KBM-7 (cell line): Measurements from ENCODE around the gene RPS6KC1.

Experiments
- DNase-seq: peaks from one replicate; pipeline ENCODE4 v3.0.0-alpha.2; 2015
- in situ Hi-C: fragments of 300-500 bp; cut with MboI; formaldehyde crosslinking; loops from 2 replicates; pipeline ENCODE4 v1.14.3; 2020; ENCODE audit warnings: low sequenced_read_pairs, low pct_unique_long_range_greater_than_20kb, mixed read lengths

The RPS6KC1 gene

DNA sequence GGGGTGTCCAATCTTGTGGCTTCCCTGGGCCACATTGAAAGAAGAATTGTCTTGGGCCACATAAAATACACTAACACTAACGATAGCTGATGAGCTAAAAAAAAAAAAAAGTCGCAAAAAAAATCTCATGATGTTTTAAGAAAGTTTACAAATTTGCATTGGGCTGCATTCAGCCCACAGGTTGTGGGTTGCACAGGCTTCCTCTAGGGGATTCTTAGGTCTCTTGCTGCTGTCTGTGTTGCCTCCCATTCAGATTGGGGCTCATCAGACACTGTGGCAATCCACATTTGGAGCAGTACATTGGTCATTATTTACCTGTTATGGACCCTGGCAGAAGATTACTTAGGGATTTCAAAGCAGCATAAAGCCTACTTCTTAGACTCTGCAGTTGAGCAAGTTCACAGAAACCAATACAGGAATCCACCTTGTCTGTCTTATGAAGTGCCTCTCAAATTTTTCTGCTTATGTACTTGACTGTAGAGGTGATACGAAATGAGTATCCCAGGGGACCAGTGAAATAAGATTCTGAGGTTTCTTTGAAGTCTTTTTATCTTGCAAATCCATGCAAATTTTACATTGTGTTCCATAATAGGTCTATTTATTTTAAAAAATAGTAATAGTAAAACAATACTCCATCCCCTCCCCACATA lies 205.5 kb downstream of the RPS6KC1 start:
- DNase-seq: no peak
- in situ Hi-C loops: no loop called here

DNA sequence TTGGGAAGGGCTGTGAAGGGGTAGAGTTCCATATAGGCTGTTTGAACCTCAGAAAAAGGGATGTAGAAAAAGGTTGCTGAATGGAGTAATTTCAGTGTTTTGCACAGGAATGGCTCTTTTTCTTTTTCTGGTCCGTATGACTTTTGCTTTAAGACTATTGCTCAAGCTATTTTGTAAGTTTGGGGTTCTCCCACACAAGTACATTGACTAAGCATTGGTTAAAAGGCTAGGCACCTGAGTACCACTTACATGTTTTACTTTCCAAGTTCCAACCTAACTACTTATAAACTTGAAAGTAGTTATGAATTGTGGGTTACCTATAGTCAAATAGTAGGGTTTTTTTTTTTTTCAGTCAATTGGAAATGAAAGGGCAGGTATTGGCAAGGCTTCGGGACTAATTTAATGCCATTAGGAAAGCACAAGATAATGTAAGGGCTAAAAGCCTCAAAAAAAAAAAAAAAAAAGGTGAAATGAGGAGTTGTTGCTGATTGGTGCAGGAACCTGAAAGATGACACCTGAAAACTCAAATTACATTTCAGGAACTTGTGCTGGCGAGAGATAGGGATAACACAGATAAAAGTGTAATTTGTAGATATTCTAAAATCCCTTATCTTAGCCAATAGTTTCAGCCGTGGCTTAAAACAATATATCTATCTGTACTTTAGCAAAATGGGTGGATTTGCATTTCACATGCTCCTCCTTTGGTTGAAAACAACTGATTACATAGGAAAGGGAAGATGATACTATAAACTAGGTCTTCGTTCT lies 209.5 kb downstream of the RPS6KC1 start:
- DNase-seq: peak; percentile 1
- in situ Hi-C loops: no loop called here

DNA sequence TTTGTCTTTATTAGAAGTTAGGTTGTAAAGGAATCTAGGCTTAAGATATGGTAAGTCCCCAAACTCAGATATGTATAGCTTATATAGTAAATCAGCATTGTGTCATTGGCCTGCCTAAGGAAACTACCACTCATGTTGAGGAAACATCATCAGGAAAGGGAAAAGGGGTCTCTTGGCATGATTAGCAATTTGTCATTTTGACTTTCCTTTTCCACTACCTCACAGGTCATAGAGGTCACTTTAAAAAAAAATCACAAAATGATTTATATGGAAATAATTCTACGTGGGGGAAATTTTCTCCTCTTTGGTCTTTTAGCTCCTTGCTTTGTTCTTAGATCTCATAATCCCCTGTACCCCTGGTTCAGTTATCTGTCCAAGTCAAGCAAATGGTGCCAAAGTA lies 213.5 kb downstream of the RPS6KC1 start:
- DNase-seq: no peak
- in situ Hi-C loops: no loop called here

DNA sequence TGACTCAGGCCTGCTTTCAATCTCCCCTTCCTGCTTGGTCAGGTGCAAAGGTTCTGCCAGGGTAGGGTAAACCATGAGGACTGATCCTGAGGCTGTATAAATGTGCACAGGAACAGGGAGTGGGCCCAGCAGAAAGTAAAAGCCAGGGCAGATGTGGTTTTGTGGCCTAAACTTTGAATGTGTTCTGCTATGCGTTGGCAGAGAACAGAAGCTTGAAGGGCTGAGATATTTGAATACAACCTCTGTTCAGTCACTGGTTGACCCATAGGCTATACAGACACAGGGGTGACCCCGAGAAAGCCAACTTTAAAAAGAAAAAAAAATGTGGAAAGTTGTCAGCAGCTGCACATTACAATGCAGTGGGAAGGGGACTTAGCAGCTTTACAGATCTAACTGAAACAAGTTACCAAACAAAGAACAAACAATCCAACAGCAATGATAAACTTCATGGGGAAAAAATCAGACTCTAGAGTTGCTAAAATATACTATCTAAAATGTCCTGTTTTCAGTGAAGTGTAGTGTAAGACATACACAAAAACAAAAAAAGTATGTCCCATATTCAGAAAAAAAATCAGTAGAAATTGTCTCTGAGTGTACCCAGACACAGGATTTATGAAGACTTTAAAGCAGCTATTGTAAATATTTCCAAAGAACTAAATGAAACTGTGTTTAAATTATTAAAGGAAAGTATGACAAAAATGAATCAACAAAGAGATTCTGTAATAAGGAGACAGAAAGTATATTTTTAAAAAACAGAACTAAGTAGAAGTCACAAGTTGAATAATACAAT lies 216.1 kb downstream of the RPS6KC1 start:
- in situ Hi-C loops: no loop called here
- no peak for DNase-seq

DNA sequence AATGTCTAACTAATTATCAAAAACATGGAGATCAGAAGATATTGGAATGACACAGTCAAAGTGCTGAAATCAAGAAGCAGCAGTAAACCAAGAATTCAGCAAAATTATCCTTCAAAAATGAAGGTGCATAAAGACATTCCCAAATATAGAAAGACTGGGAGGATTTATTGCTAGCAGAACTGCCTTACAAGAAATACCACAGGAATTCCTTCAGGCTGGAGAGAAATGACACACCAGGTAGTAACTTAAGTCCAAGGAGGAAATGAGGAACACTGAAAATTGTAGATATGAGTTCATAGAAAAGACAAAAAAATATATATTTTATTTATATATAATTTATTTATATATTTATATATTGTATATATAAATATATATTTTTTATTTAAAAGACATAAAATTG lies 217.2 kb downstream of the RPS6KC1 start:
- in situ Hi-C loops: no loop called here
- DNase-seq: no peak

DNA sequence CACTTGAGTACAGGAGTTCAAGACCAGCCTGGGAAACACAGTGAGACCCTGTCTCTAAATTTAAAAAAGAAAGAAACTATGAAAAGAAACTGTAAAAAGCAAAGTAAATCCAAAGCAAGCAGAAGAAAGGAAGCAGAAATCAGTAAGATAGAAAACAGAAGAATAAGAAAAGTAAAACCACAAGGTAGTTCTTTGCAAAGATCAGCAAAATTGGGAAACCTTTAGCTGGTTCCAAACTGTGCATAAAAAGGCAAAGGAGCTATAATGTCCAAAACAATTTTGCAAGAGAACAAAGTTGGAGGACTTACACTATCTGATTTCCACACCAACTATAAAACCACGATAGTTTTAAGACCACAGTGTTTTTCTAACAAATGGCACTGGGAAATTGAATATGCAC lies 218.8 kb downstream of the RPS6KC1 start:
- no peak for DNase-seq
- in situ Hi-C loops: no loop called here

DNA sequence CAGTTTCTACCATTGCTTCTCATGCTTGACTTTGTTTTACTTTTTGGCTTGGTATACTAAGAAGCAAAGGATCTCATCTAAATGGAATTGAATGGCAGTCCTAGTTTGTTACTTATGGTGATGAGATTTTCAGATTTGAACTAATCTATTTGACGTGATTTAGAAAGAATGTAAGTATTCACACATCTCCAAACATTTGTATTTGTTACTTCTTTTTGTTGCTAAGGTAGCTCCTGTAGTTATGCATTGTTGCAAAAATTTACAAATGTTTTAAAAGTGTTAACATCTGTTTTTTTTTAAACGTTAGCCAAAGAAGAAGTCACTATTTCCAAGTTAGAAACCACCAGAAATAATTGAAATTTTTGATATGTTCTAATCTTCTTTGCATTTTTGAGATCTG lies 222.5 kb downstream of the RPS6KC1 start:
- in situ Hi-C loops: no loop called here
- DNase-seq: no peak

DNA sequence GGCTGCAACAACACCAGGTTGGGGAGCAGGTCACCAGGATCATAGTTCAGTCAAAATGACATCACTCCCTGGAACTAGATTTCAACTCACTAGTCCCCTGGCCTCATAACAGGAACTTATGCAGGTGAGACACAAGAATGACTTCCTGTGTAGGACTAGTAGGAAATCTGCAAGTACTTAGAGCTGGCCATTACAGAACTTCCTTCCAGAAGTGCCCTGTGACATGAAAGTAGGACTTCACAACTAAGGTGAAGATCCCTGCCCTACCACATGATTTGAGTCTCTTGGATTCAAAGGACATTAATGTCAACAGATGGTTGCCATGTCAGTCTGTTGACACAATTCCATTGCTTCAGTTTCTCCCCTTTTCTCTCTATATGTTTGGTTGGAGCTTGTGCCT lies 223.1 kb downstream of the RPS6KC1 start:
- in situ Hi-C loops: no loop called here
- DNase-seq: peak; percentile 3

DNA sequence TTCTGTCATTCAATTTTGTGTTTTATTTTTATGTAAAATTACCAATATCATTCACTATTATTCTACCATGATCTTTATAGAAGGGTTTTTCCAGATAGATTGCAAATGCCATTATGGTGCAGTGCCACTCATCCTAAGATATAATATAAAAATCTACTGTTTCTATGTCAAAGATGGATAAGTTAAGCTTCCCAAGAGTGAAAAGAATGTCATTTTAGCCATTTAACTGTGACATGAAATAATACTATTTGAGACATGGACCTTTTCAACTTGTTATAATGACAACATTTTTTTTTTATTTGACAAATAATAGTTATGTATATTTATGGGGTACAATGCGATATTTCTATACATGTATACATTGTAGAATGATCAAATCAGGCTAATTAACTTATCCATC lies 224.3 kb downstream of the RPS6KC1 start:
- in situ Hi-C loops: no loop called here
- no peak for DNase-seq

DNA sequence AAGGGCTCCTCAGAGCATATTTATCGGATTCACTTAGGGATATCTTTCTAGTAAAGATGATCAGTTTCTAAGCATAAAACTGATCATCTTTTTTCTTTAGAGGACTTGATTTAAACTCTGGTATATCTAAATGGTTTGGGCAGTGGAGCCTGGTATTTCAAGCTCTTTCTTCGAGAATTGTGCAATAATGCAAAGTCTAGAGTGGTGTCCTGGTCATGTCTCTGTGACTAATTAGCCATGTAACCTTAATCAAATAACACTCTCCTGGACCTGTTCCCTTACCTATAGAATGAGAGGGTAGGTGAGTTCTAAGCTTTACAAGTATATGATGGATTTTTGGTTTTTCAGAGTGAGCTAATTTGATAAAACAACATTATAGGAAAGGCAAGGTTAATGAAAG lies 225.2 kb downstream of the RPS6KC1 start:
- DNase-seq: no peak
- in situ Hi-C loops: no loop called here

DNA sequence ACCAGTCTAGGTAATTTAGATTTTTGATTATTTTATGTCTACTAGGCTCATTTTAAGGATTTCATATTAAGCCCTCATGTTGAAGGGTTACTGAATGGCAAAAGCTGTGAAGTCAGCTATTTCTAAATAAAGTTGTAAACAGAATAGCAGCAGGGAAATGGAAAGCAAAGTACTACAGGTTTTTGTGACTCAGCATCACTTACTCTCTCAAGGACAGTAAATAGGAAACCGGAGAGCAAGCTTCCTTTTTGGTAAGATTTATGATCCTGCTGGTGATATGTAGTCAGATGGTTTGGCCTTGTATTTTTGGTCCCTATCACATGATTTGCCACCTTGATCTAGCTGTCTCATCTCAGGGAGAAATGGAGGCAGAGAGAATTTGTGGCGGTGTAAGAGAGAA lies 226.0 kb downstream of the RPS6KC1 start:
- no peak for DNase-seq
- in situ Hi-C loops: no loop called here

DNA sequence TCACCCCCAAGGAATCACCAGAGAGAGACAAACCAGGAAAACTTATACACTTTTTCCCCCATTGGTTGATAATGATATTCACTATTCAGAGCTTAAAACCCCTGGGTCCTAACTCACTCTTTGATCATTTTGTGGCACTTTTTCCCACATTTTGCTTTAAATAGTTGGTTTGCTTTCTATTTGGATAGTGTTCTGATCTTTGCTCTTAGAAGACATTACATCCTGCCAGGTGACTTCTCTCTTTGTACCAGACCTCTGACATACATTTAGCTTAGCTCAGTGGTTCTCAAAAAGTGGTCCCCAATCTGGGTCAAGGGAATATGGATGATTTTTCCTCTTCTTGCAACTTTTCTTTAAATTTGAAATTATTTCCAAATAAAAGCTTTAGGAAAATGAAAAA lies 228.4 kb downstream of the RPS6KC1 start:
- in situ Hi-C loops: no loop called here
- DNase-seq: no peak

DNA sequence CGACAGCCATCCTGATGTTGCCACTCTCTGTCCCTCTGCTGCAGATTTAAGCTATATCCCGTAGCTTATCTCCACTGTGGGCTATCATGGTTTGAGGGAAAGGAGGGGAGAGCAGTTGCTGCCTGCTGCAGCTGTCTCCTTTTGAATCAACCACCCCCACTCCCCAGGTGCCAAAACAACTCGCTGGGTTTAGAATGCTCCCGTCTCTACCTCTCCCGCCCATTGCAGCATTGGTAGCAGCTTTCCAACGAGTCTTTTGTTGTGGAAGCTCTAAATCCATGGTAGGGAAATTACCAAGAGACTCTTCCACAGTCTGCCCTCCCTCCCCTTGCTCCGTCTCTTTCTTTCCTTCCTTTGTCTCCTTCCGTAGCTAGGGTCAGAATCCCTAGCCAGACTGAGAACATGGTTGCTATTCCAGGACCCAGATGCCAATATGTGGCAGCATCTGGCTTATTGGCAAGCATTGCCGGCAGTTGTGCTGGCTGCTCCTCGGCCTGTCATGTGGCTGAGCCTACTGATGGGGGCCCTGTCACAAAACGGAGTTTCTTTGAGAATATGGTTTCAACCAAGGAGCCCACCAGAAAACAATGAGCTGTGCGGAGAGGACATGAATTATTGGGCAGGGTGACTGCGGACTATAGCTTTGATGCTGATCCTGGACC lies 230.7 kb downstream of the RPS6KC1 start:
- DNase-seq: no peak
- in situ Hi-C loops: no loop called here

DNA sequence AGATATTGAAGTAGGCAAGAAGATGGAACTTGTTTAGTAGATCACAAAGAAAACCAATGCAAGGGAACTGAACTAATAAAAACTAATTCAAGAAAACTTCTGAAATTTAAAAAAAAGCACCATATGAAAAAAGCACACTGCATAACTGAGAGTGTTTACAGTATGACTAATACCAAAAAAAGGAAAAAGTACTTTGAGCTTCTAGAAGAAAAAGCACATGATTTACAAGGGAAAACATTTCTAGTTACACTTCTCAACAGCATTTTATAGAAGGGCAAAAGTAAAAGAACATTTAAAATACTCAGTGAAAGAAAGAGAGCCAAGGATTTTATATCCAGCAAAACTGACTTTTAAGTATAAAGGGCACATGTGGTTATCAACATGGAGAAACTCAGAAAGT lies 233.6 kb downstream of the RPS6KC1 start:
- in situ Hi-C loops: no loop called here
- no peak for DNase-seq

DNA sequence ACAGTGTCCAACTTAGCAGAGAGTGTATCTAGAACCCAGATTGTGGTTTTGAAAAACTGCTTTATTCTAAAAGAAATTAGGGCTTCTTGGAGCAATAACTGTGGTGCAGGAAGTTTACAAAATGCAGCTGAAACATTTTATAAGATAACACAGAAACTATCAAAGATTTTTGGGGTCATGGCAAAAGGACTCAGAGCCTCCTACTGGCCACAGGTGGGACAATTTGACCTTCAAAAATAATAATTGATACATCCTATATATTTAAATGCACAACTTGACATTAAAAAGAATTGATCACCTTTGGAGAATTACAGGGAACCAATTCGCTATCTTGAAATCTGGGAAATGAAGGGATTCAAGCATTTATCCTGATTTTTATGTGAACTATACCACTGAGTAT lies 235.2 kb downstream of the RPS6KC1 start:
- no peak for DNase-seq
- in situ Hi-C loops: no loop called here

DNA sequence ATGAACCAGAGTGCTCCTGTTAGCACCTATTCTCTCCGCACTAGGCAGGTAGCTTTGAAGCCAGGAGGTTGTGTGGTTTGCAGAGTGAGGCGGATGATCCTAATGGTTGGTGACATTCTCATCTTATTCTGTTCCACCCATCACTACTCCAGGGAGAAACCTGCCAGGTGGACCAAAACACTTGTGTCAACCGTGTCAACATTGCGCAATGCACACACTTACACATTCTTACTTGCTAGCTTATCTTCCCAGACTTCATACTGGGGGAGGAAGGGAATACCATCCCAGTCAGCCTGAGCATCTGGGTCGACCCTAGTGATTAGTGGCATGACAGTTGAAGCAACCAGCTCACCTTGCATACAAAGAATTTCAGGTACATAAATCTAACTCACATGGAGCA lies 236.9 kb downstream of the RPS6KC1 start:
- DNase-seq: no peak
- in situ Hi-C loops: no loop called here

DNA sequence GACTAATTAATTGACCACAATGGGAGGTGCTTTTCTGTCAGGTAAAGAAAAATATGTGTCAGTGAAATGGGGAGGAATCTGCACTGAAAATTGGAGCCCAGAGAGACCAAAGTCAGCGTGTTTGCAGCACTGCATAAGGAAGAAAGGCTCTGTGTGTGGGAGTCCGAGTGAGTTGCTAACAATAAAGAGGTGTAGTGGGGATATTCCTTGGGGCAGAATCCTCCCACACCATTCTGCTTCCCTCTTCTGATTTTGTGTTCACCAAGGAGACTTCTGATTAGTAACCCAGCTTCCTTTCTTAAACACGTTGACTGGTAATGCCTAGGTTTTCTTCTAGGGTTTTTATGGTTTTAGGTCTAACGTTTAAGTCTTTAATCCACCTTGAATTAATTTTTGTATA lies 240.5 kb downstream of the RPS6KC1 start:
- in situ Hi-C loops: no loop called here
- peak; percentile 3 for DNase-seq

DNA sequence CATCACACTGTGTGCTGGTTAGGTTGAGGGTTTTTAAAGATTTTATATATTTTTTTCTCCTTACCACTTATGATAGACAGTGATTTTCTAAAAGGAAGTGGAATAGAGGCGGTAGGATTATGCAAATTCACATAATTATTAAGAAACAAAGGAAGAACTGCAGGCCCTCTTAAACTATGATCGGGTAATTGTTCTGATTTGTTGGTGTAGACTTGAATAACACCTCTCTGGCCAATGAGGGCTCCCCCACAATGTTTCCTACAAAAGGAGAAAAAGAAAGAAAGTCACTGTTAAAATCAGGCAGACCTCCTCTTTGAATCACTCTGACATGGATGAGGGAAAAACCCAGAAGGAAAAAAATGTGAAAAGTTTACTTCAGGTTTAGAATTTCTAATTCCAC lies 241.6 kb downstream of the RPS6KC1 start:
- in situ Hi-C loops: no loop called here
- no peak for DNase-seq

DNA sequence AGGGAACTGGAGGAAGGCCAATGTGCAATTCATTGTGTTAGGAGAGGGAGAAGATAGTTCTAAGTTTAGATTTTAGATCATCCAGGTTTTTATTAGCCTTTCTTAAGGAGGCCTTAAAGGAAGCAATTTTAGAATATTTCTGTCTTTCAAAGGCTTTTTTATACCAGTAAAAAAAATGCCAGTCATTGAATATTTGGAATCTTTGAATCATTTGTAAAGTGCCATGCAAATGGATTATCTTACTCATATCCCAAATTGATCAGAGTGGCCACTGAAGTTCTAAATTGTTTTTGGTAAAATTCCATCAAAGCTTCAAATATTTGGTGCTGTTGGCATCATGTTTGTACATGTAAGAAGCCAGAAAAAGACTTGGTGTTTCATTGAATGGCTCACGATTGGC lies 244.8 kb downstream of the RPS6KC1 start:
- DNase-seq: no peak
- in situ Hi-C loops: no loop called here

DNA sequence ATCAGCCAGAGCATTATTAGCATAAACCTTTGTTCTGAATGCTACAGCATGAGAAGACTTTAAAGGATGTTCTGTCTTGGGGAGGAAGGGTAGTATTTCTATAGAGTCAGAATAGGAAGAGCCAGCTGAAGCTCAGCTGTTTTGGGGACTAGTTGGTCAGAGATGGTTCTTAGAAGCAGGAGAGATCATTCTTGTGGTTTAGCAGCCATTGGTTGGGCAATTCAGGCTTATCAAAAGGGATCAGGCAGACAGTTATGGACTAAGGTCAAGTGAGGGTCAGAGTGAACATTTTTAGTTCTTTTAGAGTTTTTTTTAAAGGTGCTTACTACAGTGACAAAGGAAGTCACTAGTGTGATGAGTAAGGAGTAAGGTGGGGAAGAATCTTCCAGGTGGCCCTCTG lies 245.5 kb downstream of the RPS6KC1 start:
- in situ Hi-C loops: no loop called here
- DNase-seq: peak; percentile 4
